GM12801 (cell line): ENCODE results near the gene IZUMO1R.

ENCODE experiments used
- TF ChIP-seq, protein P1 (sequence below): IDR thresholded peaks from one replicate; pipeline ENCODE4 v1.5.1; 2011; ENCODE audit warnings: control low read depth; ENCODE audit not compliant: insufficient read length; ENCODE audit errors: extremely low read depth

The IZUMO1R gene

DNA sequence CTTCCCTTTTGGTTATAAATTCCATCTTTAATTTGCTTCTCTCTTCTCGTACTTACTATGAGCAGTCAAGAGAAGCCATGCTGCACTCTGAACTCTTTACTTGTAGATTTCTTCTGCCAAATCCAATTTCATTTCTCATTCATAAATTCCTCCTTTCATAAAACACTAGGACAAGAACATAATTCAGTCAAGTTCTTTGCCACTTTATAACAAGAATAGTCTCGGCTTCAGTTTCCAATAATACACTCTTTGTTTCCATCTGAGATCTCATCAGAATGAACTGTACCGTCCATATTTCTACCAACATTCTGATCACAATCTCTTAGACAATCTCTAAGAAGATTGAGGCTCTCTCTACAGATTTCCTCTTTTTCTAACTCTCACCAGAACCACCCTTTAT is 25.1 kb downstream of the IZUMO1R start:
- TF ChIP-seq, protein P1, sequence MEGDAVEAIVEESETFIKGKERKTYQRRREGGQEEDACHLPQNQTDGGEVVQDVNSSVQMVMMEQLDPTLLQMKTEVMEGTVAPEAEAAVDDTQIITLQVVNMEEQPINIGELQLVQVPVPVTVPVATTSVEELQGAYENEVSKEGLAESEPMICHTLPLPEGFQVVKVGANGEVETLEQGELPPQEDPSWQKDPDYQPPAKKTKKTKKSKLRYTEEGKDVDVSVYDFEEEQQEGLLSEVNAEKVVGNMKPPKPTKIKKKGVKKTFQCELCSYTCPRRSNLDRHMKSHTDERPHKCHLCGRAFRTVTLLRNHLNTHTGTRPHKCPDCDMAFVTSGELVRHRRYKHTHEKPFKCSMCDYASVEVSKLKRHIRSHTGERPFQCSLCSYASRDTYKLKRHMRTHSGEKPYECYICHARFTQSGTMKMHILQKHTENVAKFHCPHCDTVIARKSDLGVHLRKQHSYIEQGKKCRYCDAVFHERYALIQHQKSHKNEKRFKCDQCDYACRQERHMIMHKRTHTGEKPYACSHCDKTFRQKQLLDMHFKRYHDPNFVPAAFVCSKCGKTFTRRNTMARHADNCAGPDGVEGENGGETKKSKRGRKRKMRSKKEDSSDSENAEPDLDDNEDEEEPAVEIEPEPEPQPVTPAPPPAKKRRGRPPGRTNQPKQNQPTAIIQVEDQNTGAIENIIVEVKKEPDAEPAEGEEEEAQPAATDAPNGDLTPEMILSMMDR: no peak

DNA sequence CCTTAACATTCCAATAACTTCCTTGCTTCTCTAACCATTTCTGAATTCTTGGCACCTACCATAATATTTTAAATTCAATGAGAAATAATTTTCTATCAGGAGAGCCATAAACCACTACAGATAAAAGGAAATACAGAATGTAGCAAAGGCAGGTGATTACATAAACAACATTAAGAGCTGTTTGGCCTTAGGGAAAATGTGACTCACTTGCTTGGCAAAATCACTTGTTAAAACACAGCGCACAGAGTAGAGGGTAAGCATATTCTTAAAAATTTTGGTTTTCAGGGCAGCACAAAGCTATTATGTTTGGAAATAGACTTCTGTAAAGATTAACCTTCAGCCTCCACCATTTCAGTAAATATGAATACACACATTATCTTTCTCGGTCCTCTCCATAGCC is 26.4 kb downstream of the IZUMO1R start:
- TF ChIP-seq, protein P1: no peak

DNA sequence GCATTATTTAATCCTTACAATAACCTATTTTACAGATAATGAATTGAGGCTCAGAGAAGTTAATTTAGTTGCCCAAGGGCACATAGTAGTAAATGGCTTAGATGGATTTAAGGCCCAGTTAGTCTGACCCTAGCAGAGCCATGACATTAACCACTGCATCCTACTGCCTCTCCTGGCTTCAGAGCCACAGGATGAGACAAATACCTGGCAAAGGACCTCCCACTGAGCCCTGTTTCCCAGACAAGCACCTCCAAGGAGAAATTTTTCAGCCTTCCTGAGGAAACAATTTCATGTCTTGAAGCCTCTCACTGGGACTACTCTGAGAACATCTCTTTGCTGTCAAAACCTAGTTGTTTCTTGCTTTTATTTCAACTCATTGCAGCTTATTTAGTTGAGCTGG is 28.4 kb downstream of the IZUMO1R start:
- TF ChIP-seq, protein P1: no peak

DNA sequence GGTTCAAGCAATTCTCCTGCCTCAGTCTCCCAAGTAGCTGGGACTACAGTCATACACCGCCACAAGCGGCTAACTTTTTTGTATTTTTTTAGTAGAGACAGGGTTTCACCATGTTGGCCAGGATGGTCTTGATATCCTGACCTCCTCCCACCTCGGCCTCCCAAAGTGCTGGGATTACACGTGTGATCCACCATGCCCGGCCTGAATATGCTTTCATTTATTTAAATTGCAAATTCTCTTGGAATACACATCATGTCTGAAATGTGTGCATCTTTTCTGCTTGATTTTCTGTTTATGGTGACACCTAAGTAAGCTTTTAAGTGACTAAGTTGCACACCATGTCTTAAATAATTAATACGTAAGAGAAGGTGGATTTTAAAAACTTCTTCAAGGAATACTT is 31.7 kb downstream of the IZUMO1R start:
- TF ChIP-seq, protein P1: no peak

DNA sequence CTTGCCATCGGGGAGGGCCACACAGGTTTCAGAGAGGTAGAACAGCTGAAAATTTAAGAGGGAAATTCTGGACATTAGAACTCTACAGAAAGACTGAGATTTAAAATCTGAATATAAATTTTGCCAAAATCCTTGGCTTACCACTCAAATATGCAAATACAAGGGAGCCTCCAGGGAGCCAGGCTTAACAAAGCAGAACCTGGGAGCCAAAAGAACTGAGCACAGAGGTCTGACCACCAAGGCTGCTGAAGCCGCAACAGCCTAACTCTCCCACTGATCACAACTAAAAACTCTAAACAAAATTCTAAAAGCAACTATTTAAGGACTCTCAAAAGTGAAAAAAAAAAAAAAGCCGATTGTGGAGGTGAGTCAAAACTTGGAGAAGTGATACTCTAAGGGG is 34.3 kb downstream of the IZUMO1R start:
- TF ChIP-seq, protein P1: no peak

DNA sequence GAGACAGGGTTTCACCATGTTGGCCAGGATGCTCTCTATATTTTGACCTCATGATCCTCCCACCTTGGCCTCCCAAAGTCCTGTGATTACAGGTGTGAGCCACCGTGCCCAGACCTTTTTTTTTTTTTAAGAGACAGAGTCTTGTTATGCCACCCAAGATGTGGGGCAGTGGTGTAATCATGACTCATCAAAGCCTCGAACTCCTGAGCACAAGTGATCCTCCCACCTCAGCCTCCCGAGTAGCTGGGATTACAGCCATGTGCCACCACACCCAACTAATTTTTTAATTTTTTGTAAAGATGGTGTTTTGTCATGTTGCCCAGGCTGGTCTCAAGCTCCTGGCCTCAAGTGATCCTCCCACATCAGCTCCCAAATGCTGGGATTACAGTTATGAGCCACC is 37.9 kb downstream of the IZUMO1R start:
- TF ChIP-seq, protein P1: no peak

DNA sequence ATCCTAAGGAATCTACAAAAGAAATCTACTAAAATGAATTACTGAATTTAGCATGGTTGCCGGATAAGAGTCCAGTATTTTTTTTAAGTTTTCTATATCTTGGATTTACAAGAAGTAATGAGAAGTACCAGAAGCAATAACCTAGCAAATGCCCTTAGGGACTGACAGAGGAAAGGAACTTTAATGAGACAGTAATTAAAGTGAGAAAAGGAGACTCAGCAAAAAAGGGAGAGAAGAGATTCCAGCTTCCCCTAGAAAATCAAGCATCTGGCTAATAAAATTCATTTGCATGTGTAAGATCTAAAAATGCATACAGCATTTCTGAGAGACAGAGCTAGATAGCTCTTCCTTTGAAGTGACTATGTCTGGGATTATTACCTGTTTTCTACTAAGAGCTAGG is 39.1 kb downstream of the IZUMO1R start:
- TF ChIP-seq, protein P1: no peak
